ENCODE measurements around the gene SLC7A9.

DNA sequence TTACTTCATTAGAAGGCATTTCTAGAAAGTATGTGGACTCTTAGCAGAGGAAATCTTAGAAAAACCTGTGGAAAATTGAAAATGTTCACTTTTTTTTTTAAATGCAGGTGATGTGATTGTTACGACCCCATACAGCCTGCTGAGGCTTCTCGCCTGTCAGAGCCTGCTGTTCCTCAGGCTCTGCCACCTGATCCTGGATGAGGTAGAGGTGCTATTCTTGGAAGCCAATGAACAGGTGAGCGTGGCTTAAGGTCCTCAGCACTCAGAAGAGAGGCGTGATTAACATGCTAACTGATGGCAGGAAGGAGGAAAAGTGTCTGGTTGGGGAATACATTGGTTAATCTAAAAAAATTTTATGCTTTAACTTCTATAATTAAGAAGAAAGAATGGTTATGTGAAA is 71.4 kb downstream of the SLC7A9 start:
- TF ChIP-seq POLR2AphosphoS5 (IDR thresholded peaks at IDR 0.05; ENCODE audit: low read depth, low read length) (no peak), TAF1 (IDR thresholded peaks at IDR 0.05; ENCODE audit: borderline replicate concordance, insufficient read depth, low read length) (no peak), SIN3A (IDR thresholded peaks at IDR 0.05; ENCODE audit: borderline replicate concordance, insufficient read depth, low read length) (no peak), FOXP2 (optimal IDR thresholded peaks at IDR 0.05; ENCODE audit: borderline replicate concordance, extremely low read depth, extremely low read length, insufficient read depth) (no peak)
- TF ChIP-seq, protein P1, sequence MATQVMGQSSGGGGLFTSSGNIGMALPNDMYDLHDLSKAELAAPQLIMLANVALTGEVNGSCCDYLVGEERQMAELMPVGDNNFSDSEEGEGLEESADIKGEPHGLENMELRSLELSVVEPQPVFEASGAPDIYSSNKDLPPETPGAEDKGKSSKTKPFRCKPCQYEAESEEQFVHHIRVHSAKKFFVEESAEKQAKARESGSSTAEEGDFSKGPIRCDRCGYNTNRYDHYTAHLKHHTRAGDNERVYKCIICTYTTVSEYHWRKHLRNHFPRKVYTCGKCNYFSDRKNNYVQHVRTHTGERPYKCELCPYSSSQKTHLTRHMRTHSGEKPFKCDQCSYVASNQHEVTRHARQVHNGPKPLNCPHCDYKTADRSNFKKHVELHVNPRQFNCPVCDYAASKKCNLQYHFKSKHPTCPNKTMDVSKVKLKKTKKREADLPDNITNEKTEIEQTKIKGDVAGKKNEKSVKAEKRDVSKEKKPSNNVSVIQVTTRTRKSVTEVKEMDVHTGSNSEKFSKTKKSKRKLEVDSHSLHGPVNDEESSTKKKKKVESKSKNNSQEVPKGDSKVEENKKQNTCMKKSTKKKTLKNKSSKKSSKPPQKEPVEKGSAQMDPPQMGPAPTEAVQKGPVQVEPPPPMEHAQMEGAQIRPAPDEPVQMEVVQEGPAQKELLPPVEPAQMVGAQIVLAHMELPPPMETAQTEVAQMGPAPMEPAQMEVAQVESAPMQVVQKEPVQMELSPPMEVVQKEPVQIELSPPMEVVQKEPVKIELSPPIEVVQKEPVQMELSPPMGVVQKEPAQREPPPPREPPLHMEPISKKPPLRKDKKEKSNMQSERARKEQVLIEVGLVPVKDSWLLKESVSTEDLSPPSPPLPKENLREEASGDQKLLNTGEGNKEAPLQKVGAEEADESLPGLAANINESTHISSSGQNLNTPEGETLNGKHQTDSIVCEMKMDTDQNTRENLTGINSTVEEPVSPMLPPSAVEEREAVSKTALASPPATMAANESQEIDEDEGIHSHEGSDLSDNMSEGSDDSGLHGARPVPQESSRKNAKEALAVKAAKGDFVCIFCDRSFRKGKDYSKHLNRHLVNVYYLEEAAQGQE (IDR thresholded peaks at IDR 0.05; ENCODE audit: insufficient read depth in 1 of 2, low read depth in 2 of 2, low read length in 2 of 2): no peak
